Effector memory CD8-positive, alpha-beta T cell (primary cell): ENCODE results near the gene NPR2.

Experiments
- ATAC-seq: fragments of 150-1000 bp; cut with Tn5 transposase; replicated peaks from 2 replicates; pipeline ENCODE4 v1.10.0; 2021; ENCODE audit warnings: mild to moderate bottlenecking, moderate library complexity
- DNase-seq, 3 experiments: peaks; one replicate each; pipeline ENCODE4 v3.0.0; 2021
- H3K27ac Mint-ChIP-seq, 2 donors: one replicate each; pipeline ENCODE4 v1.8.0; 2022; ENCODE audit warnings: mild to moderate bottlenecking in 2 of 2, mixed read lengths in 2 of 2, moderate library complexity in 2 of 2
- H3K27me3 Mint-ChIP-seq, 2 donors: one replicate each; pipeline ENCODE4 v1.8.0; 2022; ENCODE audit warnings: mixed read lengths in 2 of 2
- H3K36me3 Mint-ChIP-seq: one replicate; pipeline ENCODE4 v1.8.0; 2022; ENCODE audit warnings: mild to moderate bottlenecking, moderate library complexity, mixed read lengths; ENCODE audit not compliant: insufficient read depth
- H3K4me1 Mint-ChIP-seq, 2 donors: one replicate each; pipeline ENCODE4 v1.8.0; 2022; ENCODE audit warnings: low read depth in 2 of 2, mixed read lengths in 2 of 2
- H3K4me3 Mint-ChIP-seq, 2 donors: one replicate each; pipeline ENCODE4 v1.8.0; 2022; ENCODE audit warnings: mild to moderate bottlenecking in 2 of 2, mixed read lengths in 2 of 2, moderate library complexity in 2 of 2
- H3K9me3 Mint-ChIP-seq, 2 donors: one replicate each; pipeline ENCODE4 v1.8.0; 2022; ENCODE audit warnings: mixed read lengths in 2 of 2

The NPR2 gene

GRCh38 chr9:35795695-35796094 is 4.3 kb downstream of the NPR2 start:
- H3K9me3 Mint-ChIP-seq: no peaks in the 10 kb centered on the region
- no peaks in the 10 kb centered on the region for H3K36me3 Mint-ChIP-seq
- no peak overlapping the region for H3K27ac Mint-ChIP-seq
- ATAC-seq (no peak), DNase-seq (no peak)
- H3K4me3 Mint-ChIP-seq: no peak overlapping the region
- H3K4me1 Mint-ChIP-seq: peaks cover 5 to 7% of the 10 kb centered on the region in 2 donors
- H3K27me3 Mint-ChIP-seq: no peaks in the 10 kb centered on the region

- no peaks in the 10 kb centered on the region for H3K36me3 Mint-ChIP-seq
- no peaks in the 10 kb centered on the region for H3K9me3 Mint-ChIP-seq
- no peaks in the 10 kb centered on the region for H3K27me3 Mint-ChIP-seq
- no peak overlapping the region for H3K27ac Mint-ChIP-seq
- DNase-seq: no peak
- no peak for ATAC-seq
- H3K4me1 Mint-ChIP-seq: peaks cover 2 to 7% of the 10 kb centered on the region in 2 donors
- H3K4me3 Mint-ChIP-seq: no peak overlapping the region
These were observed 6.1 kb downstream of the NPR2 start for GRCh38 chr9:35797311-35798109.

- DNase-seq (no peak), ATAC-seq (no peak)
- peak overlapping the region in 1 of 2 donors; percentile 15 for H3K27ac Mint-ChIP-seq
- no peaks in the 10 kb centered on the region for H3K9me3 Mint-ChIP-seq
- H3K36me3 Mint-ChIP-seq: peaks cover 9% of the 10 kb centered on the region
- no peaks in the 10 kb centered on the region for H3K4me1 Mint-ChIP-seq
- no peak overlapping the region for H3K4me3 Mint-ChIP-seq
- H3K27me3 Mint-ChIP-seq: no peaks in the 10 kb centered on the region
These were observed 7.4 kb downstream of the NPR2 start for GRCh38 chr9:35798658-35799374.

- Mint-ChIP-seq H3K4me1 (no peaks in the 10 kb centered on the region), H3K4me3 (no peak overlapping the region), H3K36me3 (peaks cover 9% of the 10 kb centered on the region), H3K9me3 (no peaks in the 10 kb centered on the region), H3K27me3 (no peaks in the 10 kb centered on the region), H3K27ac (peak overlapping the region in 1 of 2 donors; percentile 74)
- DNase-seq (no peak), ATAC-seq (no peak)
These were observed 9.1 kb downstream of the NPR2 start for GRCh38 chr9:35800530-35800929.

- DNase-seq (no peak), ATAC-seq (no peak)
- H3K4me3 Mint-ChIP-seq: no peak overlapping the region
- H3K9me3 Mint-ChIP-seq: no peaks in the 10 kb centered on the region
- no peaks in the 10 kb centered on the region for H3K4me1 Mint-ChIP-seq
- no peaks in the 10 kb centered on the region for H3K27me3 Mint-ChIP-seq
- no peak overlapping the region for H3K27ac Mint-ChIP-seq
- H3K36me3 Mint-ChIP-seq: peaks cover 9% of the 10 kb centered on the region
These were observed 10.1 kb downstream of the NPR2 start for GRCh38 chr9:35801328-35802128.

- H3K4me1 Mint-ChIP-seq: peaks cover 0 to under 1% of the 10 kb centered on the region in 2 donors
- H3K4me3 Mint-ChIP-seq: no peak overlapping the region
- no peak for DNase-seq
- ATAC-seq: no peak
- no peaks in the 10 kb centered on the region for H3K9me3 Mint-ChIP-seq
- peaks cover 9% of the 10 kb centered on the region for H3K36me3 Mint-ChIP-seq
- no peak overlapping the region for H3K27ac Mint-ChIP-seq
- H3K27me3 Mint-ChIP-seq: no peaks in the 10 kb centered on the region
These were observed 14.7 kb downstream of the NPR2 start for GRCh38 chr9:35806101-35806500.

- H3K4me1 Mint-ChIP-seq: peaks cover 14 to 20% of the 10 kb centered on the region in 2 donors
- H3K27ac Mint-ChIP-seq: no peak overlapping the region
- ATAC-seq: no peak
- no peaks in the 10 kb centered on the region for H3K27me3 Mint-ChIP-seq
- no peak for DNase-seq
- no peak overlapping the region for H3K4me3 Mint-ChIP-seq
- H3K36me3 Mint-ChIP-seq: peaks cover 8% of the 10 kb centered on the region
- no peaks in the 10 kb centered on the region for H3K9me3 Mint-ChIP-seq
These were observed 17.0 kb downstream of the NPR2 start for GRCh38 chr9:35808433-35808832.

- H3K4me1 Mint-ChIP-seq: peaks cover 21 to 25% of the 10 kb centered on the region in 2 donors
- no peak overlapping the region for H3K4me3 Mint-ChIP-seq
- H3K27me3 Mint-ChIP-seq: no peaks in the 10 kb centered on the region
- DNase-seq (no peak), ATAC-seq (no peak)
- peaks cover 9% of the 10 kb centered on the region for H3K36me3 Mint-ChIP-seq
- H3K9me3 Mint-ChIP-seq: no peaks in the 10 kb centered on the region
- no peak overlapping the region for H3K27ac Mint-ChIP-seq
These were observed 18.7 kb downstream of the NPR2 start for GRCh38 chr9:35810122-35810521.

GRCh38 chr9:35811381-35812024 is 20.1 kb downstream of the NPR2 start:
- Mint-ChIP-seq H3K4me1 (peaks cover 28 to 29% of the 10 kb centered on the region in 2 donors), H3K27ac (peak overlapping the region; percentile 91 to 92), H3K27me3 (no peaks in the 10 kb centered on the region), H3K9me3 (peaks cover 0 to 1% of the 10 kb centered on the region in 2 donors), H3K36me3 (peaks cover 20% of the 10 kb centered on the region), H3K4me3 (peak overlapping the region; percentile 83 to 84)
- DNase-seq (no peak), ATAC-seq (no peak)

GRCh38 chr9:35812025-35812602 is 20.7 kb downstream of the NPR2 start, which contains the start of gene SPAG8:
TSS of gene SPAG8 (minus strand) at chr9:35812262. CDS start at chr9:35812147, 115 bp downstream.
- Mint-ChIP-seq H3K27me3 (no peaks in the 10 kb centered on the region), H3K36me3 (peaks cover 20% of the 10 kb centered on the region), H3K4me1 (peaks cover 28 to 29% of the 10 kb centered on the region in 2 donors), H3K9me3 (peaks cover 0 to 1% of the 10 kb centered on the region in 2 donors), H3K4me3 (peak within 1 kb of the TSS; percentile 83 to 84), H3K27ac (peak within 1 kb of the TSS; percentile 91 to 92)
- ATAC-seq (peak; percentile 65), DNase-seq (peak; percentile 94 to 96 (median 95))

- no peak for DNase-seq
- peak overlapping the region; percentile 85 to 87 for H3K27ac Mint-ChIP-seq
These were observed 22.2 kb downstream of the NPR2 start for GRCh38 chr9:35813434-35814105.

More at GRCh38 chr9:35813434-35814105, 22.2 kb downstream of the NPR2 start:
- Mint-ChIP-seq H3K4me1 (peaks cover 28 to 29% of the 10 kb centered on the region in 2 donors), H3K4me3 (peak overlapping the region; percentile 83 to 92), H3K9me3 (peaks cover 0 to 1% of the 10 kb centered on the region in 2 donors), H3K27me3 (peaks cover 0 to 6% of the 10 kb centered on the region in 2 donors), H3K36me3 (peaks cover 20% of the 10 kb centered on the region)
- no peak for ATAC-seq
